ENCODE results near the gene TMEM86B. TPM values are rescaled to one million over a fixed set of nuclear protein-coding genes. Genes with fewer than 3 reads are reported as not detected.

TMEM86B gene
- polyA plus RNA-seq, 1 donor (not counting 4 experiments of a cell fraction or from before 2014, with no cell fraction given), result 0.60 TPM

DNA sequence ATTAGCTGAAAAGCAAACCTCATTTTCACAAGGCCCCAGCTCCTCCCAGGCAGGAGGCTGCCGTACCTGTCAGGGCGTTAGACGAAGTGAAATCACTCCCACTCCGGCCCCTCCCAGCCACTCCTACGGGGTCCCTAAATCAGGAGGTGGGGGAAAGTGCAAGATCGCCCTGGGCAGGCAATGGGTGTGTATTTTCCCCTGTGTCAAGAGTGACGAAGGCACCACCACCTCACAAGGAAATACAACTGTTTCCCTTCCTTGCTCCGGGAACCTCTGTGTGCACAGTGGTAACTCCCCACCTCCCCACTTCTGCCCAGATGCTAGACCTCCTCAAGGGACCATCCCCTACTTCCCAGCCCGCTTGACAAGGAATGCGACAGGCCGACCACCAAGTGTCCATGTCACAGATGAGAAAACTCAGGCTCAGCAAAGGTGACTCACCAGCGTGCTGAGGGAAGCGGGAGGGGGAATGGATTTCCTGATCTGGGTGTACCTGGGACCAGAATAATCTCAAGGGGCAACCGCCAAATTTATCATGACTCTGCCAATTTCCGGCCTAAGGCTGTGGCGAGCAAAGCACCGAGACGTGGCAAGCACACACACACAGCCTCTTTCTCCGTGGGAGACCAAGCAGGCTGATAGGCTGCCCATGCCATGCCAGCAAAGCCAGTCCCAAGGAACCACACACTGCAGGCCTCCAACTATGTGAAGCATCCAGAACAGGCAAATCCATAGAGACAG, 22.9 kb upstream of the TMEM86B start:
- Histone ChIP-seq H3K36me3 (ENCODE audit: control insufficient read depth in 2 of 2, extremely low read depth in 1 of 2, insufficient read depth in 2 of 2, low read length in 2 of 2) (peaks cover 8 to 18% of the 10 kb centered on the region in 2 experiments), H3K4me1 (ENCODE audit: control insufficient read depth, extremely low read depth, insufficient read depth, low read length) (peaks cover 35% of the 10 kb centered on the region), H3K27ac (ENCODE audit: control insufficient read depth, insufficient read depth, low read length) (peak overlapping the region; percentile 46), H3K79me2 (ENCODE audit: control insufficient read depth, insufficient read depth, low read length) (peaks cover 99% of the 10 kb centered on the region), H3K9me3 (ENCODE audit: control insufficient read depth, low read depth, low read length) (no peaks in the 10 kb centered on the region), H3K27me3 (ENCODE audit: control insufficient read depth, extremely low read depth, insufficient read depth, low read length) (no peaks in the 10 kb centered on the region), H2AFZ (ENCODE audit: control insufficient read depth, low read length) (no peak overlapping the region), H3K4me2 (ENCODE audit: control insufficient read depth, extremely low read depth, insufficient read depth, low read depth, low read length) (peak overlapping the region; percentile 31), H3K9ac (ENCODE audit: control insufficient read depth, extremely low read depth, insufficient read depth, low read length) (peak overlapping the region; percentile 47), H3K9me1 (ENCODE audit: control insufficient read depth, extremely low read depth, insufficient read depth, low read length) (peaks cover 16% of the 10 kb centered on the region), H3K4me3 (ENCODE audit: control insufficient read depth in 2 of 3, extremely low read depth in 1 of 3, insufficient read depth in 2 of 3, low read depth in 1 of 3, low read length in 3 of 3) (peak overlapping the region in 1 of 3 experiments; percentile 22), H4K20me1 (ENCODE audit: control insufficient read depth, extremely low read depth, insufficient read depth, low read length) (peaks cover 67% of the 10 kb centered on the region)
- FAIRE-seq (peak; percentile 77), DNase-seq (ENCODE audit: low read depth, low spot score) (no peak)
- dilution Hi-C loops (cut with MboI; ENCODE audit: extremely low pct_ligation_motif_present, low sequenced_read_pairs), result no loop called here
- TF ChIP-seq CTCF (optimal IDR thresholded peaks at IDR 0.05 in 1 of 3, IDR thresholded peaks at IDR 0.05 in 1 of 3, conservative IDR thresholded peaks at IDR 0.05 in 1 of 3; ENCODE audit: extremely low read depth in 1 of 3, insufficient read depth in 2 of 3, low read length in 3 of 3), result no peak
- TF ChIP-seq EZH2 (IDR thresholded peaks at IDR 0.05; ENCODE audit: low read length), result no peak

DNA sequence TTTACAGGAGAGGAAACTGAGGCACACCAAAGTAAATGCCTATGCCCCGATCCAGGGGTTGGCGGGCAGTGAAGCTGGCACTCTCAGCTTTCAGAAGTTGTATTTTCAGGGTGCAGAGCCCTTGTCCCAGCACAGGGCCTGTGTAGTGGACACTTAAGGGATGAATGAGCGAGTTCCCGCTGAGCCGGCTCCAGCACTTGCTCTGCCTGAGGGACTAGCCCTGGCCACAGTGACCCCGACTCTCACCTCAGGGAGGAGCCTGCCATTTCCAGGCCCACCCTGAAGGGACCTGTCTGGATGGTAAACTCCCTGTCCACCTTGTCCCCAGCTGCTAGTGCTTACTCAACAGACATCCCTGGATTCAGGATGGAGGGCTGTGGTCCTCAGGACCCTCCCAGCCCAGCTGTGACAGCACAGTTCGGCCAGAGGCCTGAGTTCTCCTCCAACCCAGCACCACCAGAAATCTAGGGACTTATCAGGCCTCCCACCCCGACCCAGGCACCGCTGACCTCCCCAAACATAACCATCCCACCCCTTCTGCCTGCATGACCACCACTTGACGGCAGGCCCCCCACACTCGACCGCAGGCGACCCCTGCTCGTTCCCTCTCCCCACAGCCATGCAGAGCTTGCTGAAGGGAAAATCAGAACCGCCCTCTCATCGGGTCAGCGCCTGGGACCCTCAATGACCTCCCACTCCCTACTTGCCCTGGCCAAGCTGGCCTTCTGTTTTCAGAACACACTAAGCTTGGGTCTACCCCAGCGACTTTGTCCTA, 21.9 kb upstream of the TMEM86B start:
- no peaks in the 10 kb centered on the region for H3K9me3 ChIP-seq (ENCODE audit: control insufficient read depth, low read depth, low read length)
- peaks cover 91% of the 10 kb centered on the region for H3K79me2 ChIP-seq (ENCODE audit: control insufficient read depth, insufficient read depth, low read length)
- peaks cover 56% of the 10 kb centered on the region for H4K20me1 ChIP-seq (ENCODE audit: control insufficient read depth, extremely low read depth, insufficient read depth, low read length)
- H3K4me1 ChIP-seq (ENCODE audit: control insufficient read depth, extremely low read depth, insufficient read depth, low read length), result peaks cover 24% of the 10 kb centered on the region
- H3K27me3 ChIP-seq (ENCODE audit: control insufficient read depth, extremely low read depth, insufficient read depth, low read length), result no peaks in the 10 kb centered on the region
- peaks cover 10 to 14% of the 10 kb centered on the region in 2 experiments for H3K36me3 ChIP-seq (ENCODE audit: control insufficient read depth in 2 of 2, extremely low read depth in 1 of 2, insufficient read depth in 2 of 2, low read length in 2 of 2)
- H2AFZ ChIP-seq (ENCODE audit: control insufficient read depth, low read length), result no peak overlapping the region
- no peak overlapping the region for H3K4me2 ChIP-seq (ENCODE audit: control insufficient read depth, extremely low read depth, insufficient read depth, low read depth, low read length)
- FAIRE-seq (no peak), DNase-seq (ENCODE audit: low read depth, low spot score) (no peak)
- H3K27ac ChIP-seq (ENCODE audit: control insufficient read depth, insufficient read depth, low read length), result peak overlapping the region; percentile 46
- H3K9ac ChIP-seq (ENCODE audit: control insufficient read depth, extremely low read depth, insufficient read depth, low read length), result peak overlapping the region; percentile 47
- H3K4me3 ChIP-seq (ENCODE audit: control insufficient read depth in 2 of 3, extremely low read depth in 1 of 3, insufficient read depth in 2 of 3, low read depth in 1 of 3, low read length in 3 of 3), result no peak overlapping the region
- dilution Hi-C loops (cut with MboI; ENCODE audit: extremely low pct_ligation_motif_present, low sequenced_read_pairs), result no loop called here
- H3K9me1 ChIP-seq (ENCODE audit: control insufficient read depth, extremely low read depth, insufficient read depth, low read length), result peaks cover 11% of the 10 kb centered on the region
- TF ChIP-seq CTCF (optimal IDR thresholded peaks at IDR 0.05 in 1 of 3, IDR thresholded peaks at IDR 0.05 in 1 of 3, conservative IDR thresholded peaks at IDR 0.05 in 1 of 3; ENCODE audit: extremely low read depth in 1 of 3, insufficient read depth in 2 of 3, low read length in 3 of 3) (no peak), EZH2 (IDR thresholded peaks at IDR 0.05; ENCODE audit: low read length) (no peak)
